H54 (cell line): ENCODE data around the gene AP2A1.

Source experiments
- DNase-seq: peaks from one replicate; pipeline ENCODE4 v3.0.0; 2011; ENCODE audit warnings: low spot score, mixed read lengths; ENCODE audit not compliant: insufficient read length
- FAIRE-seq: peaks from 3 replicates; lab custom pipeline; 2011; peaks lifted over from hg19 to GRCh38; lab: Jason Lieb, UNC
- POLR2A ChIP-seq: IDR thresholded peaks from 2 replicates; pipeline ENCODE4 v1.6.1; 2011; ENCODE audit warnings: low read depth, mild to moderate bottlenecking, low read length

The AP2A1 gene

GRCh38 chr19:49851456-49852259 is 84.9 kb downstream of the AP2A1 start:
- no peak for FAIRE-seq
- no peak for TF ChIP-seq POLR2A
- no peak for DNase-seq

DNA sequence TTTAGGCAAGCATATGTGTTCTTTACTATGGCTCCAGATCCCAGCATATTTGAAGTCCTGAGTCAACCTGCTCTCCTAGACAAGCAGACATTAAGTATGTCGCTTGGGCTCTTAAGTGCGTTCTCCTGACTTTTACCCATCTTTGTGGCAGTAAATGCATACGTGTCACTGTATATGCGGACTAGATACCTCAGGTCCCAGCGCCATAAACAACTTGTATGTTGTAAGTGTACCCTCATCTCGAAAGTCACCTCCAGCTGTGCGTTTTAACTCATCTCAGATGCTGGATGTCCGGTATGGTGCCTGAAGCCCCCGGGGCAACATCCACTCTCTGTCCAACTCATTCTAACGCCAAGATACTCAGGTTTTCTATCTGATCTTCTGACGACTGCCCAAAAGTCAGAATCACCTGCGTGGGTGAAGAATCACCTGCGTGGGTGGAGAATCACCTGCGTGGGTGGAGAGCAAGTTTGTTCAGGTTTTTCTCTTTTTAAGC is 85.9 kb downstream of the AP2A1 start:
- TF ChIP-seq POLR2A, result no peak
- DNase-seq, result no peak
- no peak for FAIRE-seq

DNA sequence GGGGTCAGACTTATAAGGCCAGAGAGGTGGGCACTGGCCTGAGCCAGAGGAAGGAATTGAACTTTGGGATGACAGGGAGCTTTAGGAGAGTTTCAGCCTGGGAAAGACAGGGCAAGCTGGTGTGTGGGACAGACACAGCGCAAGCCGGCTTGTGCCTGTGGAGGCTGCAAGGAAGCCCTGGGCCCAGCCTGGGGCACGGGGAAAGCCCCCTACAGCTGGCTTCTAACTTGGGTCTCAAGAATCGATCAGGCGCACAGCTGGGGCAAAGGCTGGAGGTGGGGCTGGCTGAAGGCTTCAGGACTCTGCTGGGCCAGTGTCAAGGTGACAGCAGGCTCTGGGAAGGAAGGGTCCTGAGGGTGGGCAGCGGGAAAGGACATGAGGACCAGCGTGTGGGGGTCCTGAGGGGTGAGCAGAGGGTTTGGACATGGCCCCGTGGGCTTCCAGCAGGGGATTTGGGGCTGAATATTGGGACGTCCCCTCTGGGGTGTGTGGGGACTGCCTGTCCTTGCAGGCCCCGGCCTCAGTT is 87.1 kb downstream of the AP2A1 start:
- no peak for TF ChIP-seq POLR2A
- FAIRE-seq, result no peak
- no peak for DNase-seq

DNA sequence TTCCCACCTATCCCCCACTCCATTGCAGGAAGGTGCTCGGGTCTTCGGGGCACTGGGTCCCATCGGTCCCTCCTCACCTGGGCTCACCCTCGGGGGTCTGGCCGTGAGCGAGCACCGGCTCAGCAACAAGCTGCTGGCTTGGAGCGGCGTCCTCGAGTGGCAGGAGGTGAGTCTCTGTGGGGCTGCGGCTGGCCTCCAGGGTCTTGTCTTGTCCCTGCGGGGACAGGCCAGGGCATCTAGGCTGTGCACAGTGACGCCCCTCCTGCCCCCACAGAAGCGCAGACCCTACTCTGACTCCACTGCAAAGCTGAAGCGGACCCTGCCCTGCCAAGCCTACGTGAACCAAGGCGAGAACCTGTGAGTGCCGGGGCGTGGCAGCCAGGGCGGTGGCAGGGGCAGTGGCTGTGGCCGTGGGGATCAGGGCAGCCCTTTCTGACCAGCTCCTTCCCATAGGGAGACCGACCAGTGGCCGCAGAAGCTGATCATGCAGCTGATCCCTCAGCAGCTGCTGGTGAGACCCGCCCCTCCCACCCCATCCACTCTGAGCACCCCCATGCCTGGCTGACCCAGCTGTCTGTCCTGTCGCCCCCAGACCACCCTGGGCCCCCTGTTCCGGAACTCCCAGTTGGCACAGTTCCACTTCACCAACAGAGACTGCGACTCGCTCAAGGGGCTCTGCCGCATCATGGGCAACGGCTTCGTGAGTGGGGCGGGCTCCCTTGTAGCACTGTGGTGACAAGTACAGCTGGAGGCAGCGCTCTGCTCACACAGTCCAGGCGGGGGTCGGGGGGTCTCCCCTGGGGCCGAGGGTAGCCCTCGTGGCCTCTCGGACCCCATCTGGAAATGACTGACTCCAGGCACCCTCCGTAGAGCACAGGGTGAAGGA is 87.8 kb downstream of the AP2A1 start:
- TF ChIP-seq POLR2A, result no peak
- FAIRE-seq (no peak), DNase-seq (no peak)

- FAIRE-seq, result no peak
- TF ChIP-seq POLR2A, result no peak
- no peak for DNase-seq
Observed at GRCh38 chr19:49855277-49855675, 88.5 kb downstream of the AP2A1 start.

DNA sequence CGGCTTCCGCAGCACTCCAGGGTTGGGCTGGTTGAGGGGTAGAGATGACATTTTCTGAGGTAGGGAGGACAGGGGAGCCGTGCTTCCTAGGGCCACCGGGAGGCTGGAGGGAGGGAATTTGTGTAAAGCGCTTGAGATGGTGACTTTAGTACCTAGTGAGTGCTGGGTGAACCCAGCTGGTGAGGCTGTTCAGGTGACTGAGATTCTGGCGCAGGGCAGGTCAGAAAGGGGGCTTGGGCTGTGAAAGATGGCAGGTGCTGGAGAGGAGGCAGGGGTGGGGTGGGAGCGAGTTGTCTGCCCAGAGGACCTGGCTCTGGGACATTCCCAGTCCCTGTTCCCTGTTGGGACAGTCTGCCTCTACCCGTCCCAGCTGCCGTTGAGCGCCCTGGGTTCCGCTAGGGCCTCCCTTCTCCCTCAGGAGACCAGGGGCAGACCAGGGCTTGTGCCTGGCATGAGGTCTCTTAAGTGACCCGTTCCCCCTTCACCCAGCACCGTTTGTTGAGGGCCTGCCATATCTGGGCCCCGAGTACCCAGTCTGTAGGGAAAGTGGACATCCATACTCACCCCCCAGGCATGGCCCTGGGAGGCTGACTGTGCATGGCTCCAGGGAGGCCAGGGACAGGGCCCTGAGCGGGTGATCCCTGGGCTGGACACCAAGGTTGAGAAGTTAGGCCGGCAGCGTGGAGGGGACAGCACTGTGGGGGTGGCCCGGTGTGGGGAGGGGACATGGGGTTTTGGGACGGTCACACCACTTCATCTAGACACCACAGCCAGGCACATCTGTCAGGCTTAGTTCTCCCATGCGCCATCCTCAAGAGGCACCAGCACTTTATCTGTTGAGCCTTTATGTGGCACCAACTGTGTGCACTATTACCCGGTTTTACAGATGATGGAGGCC is 89.1 kb downstream of the AP2A1 start:
- FAIRE-seq, result no peak
- DNase-seq, result no peak
- TF ChIP-seq POLR2A, result no peak

DNA sequence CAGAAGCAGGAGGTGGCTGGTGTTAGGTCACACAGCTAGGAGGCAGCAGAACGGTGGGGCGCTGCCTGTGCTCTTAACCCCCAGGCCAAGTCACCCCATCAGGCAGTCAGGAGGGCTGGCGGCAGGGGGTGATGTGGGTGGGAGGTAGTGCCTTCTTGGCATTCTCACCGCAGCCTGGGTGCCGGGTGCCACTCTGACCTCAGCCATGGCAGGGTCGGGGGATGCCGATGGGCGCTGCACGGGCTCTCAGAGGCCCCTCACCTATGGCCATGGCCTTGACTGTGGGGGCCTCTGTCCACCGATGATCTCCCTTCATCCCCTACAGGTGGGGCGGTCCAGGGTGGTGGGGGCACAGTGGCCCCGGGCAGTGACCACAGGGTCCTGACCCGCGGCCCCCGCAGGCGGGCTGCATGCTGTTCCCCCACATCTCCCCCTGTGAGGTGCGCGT is 89.8 kb downstream of the AP2A1 start:
- FAIRE-seq (no peak), DNase-seq (no peak)
- TF ChIP-seq POLR2A, result no peak
